Heart left ventricle (tissue), 16 donors: ENCODE measurements around the gene SLC23A2. TPM values are rescaled to one million over a fixed set of nuclear protein-coding genes. Genes with fewer than 3 reads are reported as not detected.
"Not testable (repeated sequence)": the region's sequence is repeated elsewhere in the genome, so short reads cannot be mapped to it uniquely, and the experiment has no call there.

Experiments used
- ATAC-seq, 4 donors: fragments of 200-7000 bp; cut with Tn5 transposase; one replicate each; pipeline ENCODE4 v1.9.1; 2020 to 2022; ENCODE audit warnings: moderate library complexity in 4 of 4, mild to moderate bottlenecking in 3 of 4, moderate number of reproducible peaks in 1 of 4
- DNase-seq, 5 donors: peaks; one replicate each; pipeline ENCODE4 v3.0.0-alpha.2; 2020
- H3K27ac ChIP-seq, 12 donors: fragments of 200-600 bp; sonication (generic) in 4 of 12; one replicate each; pipeline versions ENCODE4 v1.5.0 to v1.8.0; 2016 to 2022; ENCODE audit warnings: mild to moderate bottlenecking in 2 of 12
- H3K27me3 ChIP-seq, 9 donors: fragments of 200-600 bp; sonication (generic) in 2 of 9; one replicate each; pipeline versions ENCODE4 v1.5.1 to v1.8.0; 2016 to 2022; ENCODE audit warnings: mild to moderate bottlenecking in 3 of 9
- H3K36me3 ChIP-seq, 9 donors: fragments of 200-600 bp; sonication (generic) in 2 of 9; one replicate each; pipeline versions ENCODE4 v1.5.0 to v1.8.0; 2018 to 2022; ENCODE audit warnings: mild to moderate bottlenecking in 2 of 9
- H3K4me1 ChIP-seq, 12 donors: fragments of 200-600 bp; sonication (generic) in 4 of 12; one replicate each; pipeline versions ENCODE4 v1.5.0 to v1.8.0; 2016 to 2022; ENCODE audit warnings: mild to moderate bottlenecking in 3 of 12
- H3K4me3 ChIP-seq, 12 donors: fragments of 200-600 bp; sonication (generic) in 4 of 12; one replicate each; pipeline versions ENCODE4 v1.5.0 to v1.8.0; 2017 to 2022; ENCODE audit warnings: mild to moderate bottlenecking in 9 of 12, moderate library complexity in 4 of 12
- H3K9me3 ChIP-seq, 12 donors: fragments of 200-600 bp; sonication (generic) in 4 of 12; one replicate each; pipeline versions ENCODE4 v1.5.0 to v1.8.0; 2016 to 2022; ENCODE audit warnings: mild to moderate bottlenecking in 1 of 12
- CTCF ChIP-seq, 12 donors: fragments of 200-600 bp; sonication (generic) in 4 of 12; IDR thresholded peaks; one replicate each; pipeline versions ENCODE4 v1.5.0 to v1.8.0; 2018 to 2022; ENCODE audit warnings: antibody characterized with exemption in 12 of 12, mild to moderate bottlenecking in 5 of 12
- POLR2A ChIP-seq, 2 donors: fragments of 450-650 bp; IDR thresholded peaks; one replicate each; pipeline ENCODE4 v1.6.1; 2017; ENCODE audit warnings: antibody characterized with exemption in 2 of 2, mild to moderate bottlenecking in 2 of 2, moderate library complexity in 2 of 2
- WGBS, 4 donors: extraction: QIAGEN DNeasy Blood & Tissue Kit in 2 of 4; methylation state at CpG; one replicate each; pipeline versions ENCODE4 v1.1.5 to v1.1.7; 2013 to 2018; 5-methylcytosine and 5-hydroxymethylcytosine counted together
- intact Hi-C, 10 donors: fragments of 100-400 bp; cut with DNase I; formaldehyde crosslinking; loops; one replicate each; pipeline versions ENCODE4 v1.11.1 to v1.14.2; 2022
- polyA plus RNA-seq, 2 donors: library from polyadenylated mRNA; stranded (reverse); fragments of 200-250 nt; gene quantifications; one replicate each; pipeline ENCODE4 v1.2.3, GENCODE V29; 2013
- total RNA-seq, 9 donors: library from RNA; depleted of rRNA in 2 of 9; stranded (reverse); fragments of >200 nt in 2 of 9; fragmentation: NEBNext Ultra II Directional in 3 of 9; extraction: Animal tissue kit (Norgen Biotek cat#: 25700) in 3 of 9; gene quantifications; one replicate each; pipeline versions ENCODE4 v1.1.0 to v1.2.4, GENCODE V29; 2016 to 2023
- donor health status: ischemic (EF 13 %, LVEDD 7.1; RV severe dilation, severe dysfunction).
- donor health status: healthy with polysubstance abuse.
- donor health status: DM: no; HTN: yes; CAD: no.
- donor health status: DM: no; HTN: no; CAD: no.
- donor health status: ischemic (EF 25% LVEDD 6.9; RV normal size, moderate dysfunction).
- donor health status: ischemic (EF 25% LVEDD 5.7; RV mildly dilated, moderate dysfunction).
- donor health status: healthy.
- donor health status: DM: yes; HTN: yes; CAD: no.
- donor health status: ischemic (EF 35%, LVEDD 5.7; RV mildly dilated, moderate dysfunction).
- donor health status: nonischemic (EF 11% LVEDD 7.7; RV severe dilation, severe dysfunction).
- donor health status: DM: yes; HTN: yes; CAD: no.
- donor health status: PGD.
- donor health status: ischemic (EF 29% LVEDD 5.4; RV normal size, mild dysfunction).
- donor health status: nonischemic (EF 23%, LVEDD 6.1; RV moderate dilation, normal function).

Gene SLC23A2
- total and polyA plus RNA-seq, 11 donors: 3.0 to 18.7 (median 8.1) TPM

GRCh38 chr20:5008759-5009158 is 7.4 kb upstream of the SLC23A2 start:
- no peaks in the 10 kb centered on the region for H3K9me3 ChIP-seq
- H3K4me1 ChIP-seq: peaks cover 0 to 22% (median 0%) of the 10 kb centered on the region in 12 donors
- H3K4me3 ChIP-seq: no peak overlapping the region
- no peak for DNase-seq
- TF ChIP-seq POLR2A (IDR thresholded peaks at IDR 0.05) (no peak), CTCF (IDR thresholded peaks at IDR 0.05) (no peak)
- ATAC-seq: peak in 1 of 4 donors; percentile 60
- peak overlapping the region in 1 of 12 donors; percentile 12 for H3K27ac ChIP-seq
- intact Hi-C loops: loop anchor here in 1 of 10 donors (10.0 kb wide), 1 partner anchor 86 kb away; no protein-coding TSS in a partner anchor
- 39 to 51% (median 41%) methylated on average over 5 of the region's 5 CpGs for WGBS, 4 donors
- H3K27me3 ChIP-seq: no peaks in the 10 kb centered on the region
- H3K36me3 ChIP-seq: no peaks in the 10 kb centered on the region

- WGBS, 4 donors: 72 to 82% (median 78%) methylated on average over 4 of the region's 4 CpGs
- DNase-seq (no peak), ATAC-seq (no peak)
- Histone ChIP-seq H3K9me3 (no peaks in the 10 kb centered on the region), H3K36me3 (no peaks in the 10 kb centered on the region), H3K4me1 (peaks cover 0 to 25% (median 4%) of the 10 kb centered on the region in 12 donors), H3K4me3 (no peak overlapping the region), H3K27ac (no peak overlapping the region), H3K27me3 (no peaks in the 10 kb centered on the region)
- intact Hi-C loops: loop anchor here in 1 of 10 donors (10.0 kb wide), 1 partner anchor 89 kb away; no protein-coding TSS in a partner anchor
- no peak for TF ChIP-seq CTCF (IDR thresholded peaks at IDR 0.05)
- no peak for TF ChIP-seq POLR2A (IDR thresholded peaks at IDR 0.05)
Observed at GRCh38 chr20:5005326-5005725, 4.0 kb upstream of the SLC23A2 start.

- not testable (repeated sequence) for ATAC-seq, H3K9me3 ChIP-seq, H3K27me3 ChIP-seq, H3K27ac ChIP-seq, H3K36me3 ChIP-seq, DNase-seq, H3K4me3 ChIP-seq
- H3K4me1 ChIP-seq: peaks cover 0 to 30% (median 8%) of the 10 kb centered on the region in 12 donors
- 94 to 97% (median 95%) methylated on average over 8 of the region's 8 CpGs for WGBS, 4 donors
- intact Hi-C loops: loop anchor here in 1 of 10 donors (10.0 kb wide), 1 partner anchor 90 kb away; no protein-coding TSS in a partner anchor
Observed at GRCh38 chr20:5004825-5005224, 3.5 kb upstream of the SLC23A2 start.

- DNase-seq (no peak), ATAC-seq (no peak)
- H3K4me3 ChIP-seq: no peak overlapping the region
- peaks cover 0 to 31% (median 10%) of the 10 kb centered on the region in 12 donors for H3K4me1 ChIP-seq
- TF ChIP-seq CTCF (IDR thresholded peaks at IDR 0.05) (no peak), POLR2A (IDR thresholded peaks at IDR 0.05) (no peak)
- no peak overlapping the region for H3K27ac ChIP-seq
- no peaks in the 10 kb centered on the region for H3K9me3 ChIP-seq
- H3K36me3 ChIP-seq: no peaks in the 10 kb centered on the region
- WGBS, 4 donors: 60 to 75% (median 67%) methylated on average over 3 of the region's 3 CpGs
- intact Hi-C loops: loop anchor here in 1 of 10 donors (10.0 kb wide), 1 partner anchor 91 kb away; no protein-coding TSS in a partner anchor
- H3K27me3 ChIP-seq: no peaks in the 10 kb centered on the region
Observed at GRCh38 chr20:5003626-5004025, 2.3 kb upstream of the SLC23A2 start.

GRCh38 chr20:5002077-5002413 is 735 bp upstream of the SLC23A2 start:
- WGBS, 4 donors: 25 to 59% (median 27%) methylated on average over 2 to 5 of the region's 5 CpGs
- Histone ChIP-seq H3K4me1 (peaks cover 0 to 31% (median 10%) of the 10 kb centered on the region in 12 donors), H3K27ac (no peak overlapping the region), H3K27me3 (no peaks in the 10 kb centered on the region), H3K4me3 (peak overlapping the region in 11 of 12 donors; percentile 31 to 97 (median 91)), H3K36me3 (no peaks in the 10 kb centered on the region), H3K9me3 (no peaks in the 10 kb centered on the region)
- DNase-seq (peak in 2 of 5 donors; percentile 9 to 33), ATAC-seq (no peak)
- intact Hi-C loops: loop anchor here in 1 of 10 donors (10.0 kb wide), 1 partner anchor 93 kb away; no protein-coding TSS in a partner anchor
- TF ChIP-seq CTCF (IDR thresholded peaks at IDR 0.05) (no peak), POLR2A (IDR thresholded peaks at IDR 0.05) (no peak)
